Embryonic facial prominence (tissue), 1 donor: ENCODE results near the gene ALPK3.

Experiments used
- DNase-seq: peaks from one replicate; pipeline ENCODE4 v3.0.0-alpha.2; 2016; ENCODE audit errors: extremely low spot score

ALPK3 gene

DNA sequence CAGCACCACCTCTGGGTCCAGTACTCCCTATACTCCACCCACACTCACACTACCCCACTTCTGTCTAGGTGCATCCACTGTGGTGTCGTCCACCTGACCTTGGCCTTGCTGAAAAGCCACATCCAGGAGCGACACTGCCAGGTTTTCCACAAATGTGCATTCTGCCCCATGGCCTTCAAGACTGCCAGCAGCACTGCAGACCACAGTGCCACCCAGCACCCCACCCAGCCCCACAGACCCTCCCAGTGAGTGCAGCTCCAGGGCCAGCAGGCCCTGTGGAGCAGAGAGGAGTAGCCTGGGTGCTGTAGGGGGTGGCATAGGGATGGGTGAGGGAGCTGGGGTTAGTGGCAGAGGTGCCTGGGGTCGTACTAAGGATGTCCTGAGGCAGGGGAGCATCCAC, 19.4 kb upstream of the ALPK3 start:
- DNase-seq = no peak

DNA sequence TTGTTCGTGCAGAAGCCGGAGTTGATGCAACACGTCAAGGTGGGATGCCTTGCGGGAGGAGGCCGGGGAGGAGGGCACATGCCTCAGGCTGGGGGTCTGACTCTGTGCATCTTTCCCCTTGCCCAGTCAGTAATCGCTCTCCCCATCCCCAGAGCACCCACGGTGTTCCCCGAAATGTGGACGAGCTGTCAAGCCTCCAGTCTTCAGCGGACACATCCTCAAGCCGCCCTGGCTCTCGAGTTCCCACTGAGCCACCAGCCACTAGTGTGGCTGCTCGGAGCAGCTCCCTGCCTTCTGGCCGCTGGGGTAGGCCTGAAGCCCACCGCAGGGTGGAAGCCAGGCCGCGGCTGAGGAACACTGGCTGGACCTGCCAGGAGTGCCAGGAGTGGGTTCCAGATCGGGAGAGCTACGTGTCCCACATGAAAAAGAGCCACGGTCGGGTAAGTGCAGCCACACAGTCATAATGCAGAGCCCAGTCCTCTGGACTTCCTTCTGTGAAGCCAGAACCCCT, 18.7 kb upstream of the ALPK3 start:
- DNase-seq = no peak

DNA sequence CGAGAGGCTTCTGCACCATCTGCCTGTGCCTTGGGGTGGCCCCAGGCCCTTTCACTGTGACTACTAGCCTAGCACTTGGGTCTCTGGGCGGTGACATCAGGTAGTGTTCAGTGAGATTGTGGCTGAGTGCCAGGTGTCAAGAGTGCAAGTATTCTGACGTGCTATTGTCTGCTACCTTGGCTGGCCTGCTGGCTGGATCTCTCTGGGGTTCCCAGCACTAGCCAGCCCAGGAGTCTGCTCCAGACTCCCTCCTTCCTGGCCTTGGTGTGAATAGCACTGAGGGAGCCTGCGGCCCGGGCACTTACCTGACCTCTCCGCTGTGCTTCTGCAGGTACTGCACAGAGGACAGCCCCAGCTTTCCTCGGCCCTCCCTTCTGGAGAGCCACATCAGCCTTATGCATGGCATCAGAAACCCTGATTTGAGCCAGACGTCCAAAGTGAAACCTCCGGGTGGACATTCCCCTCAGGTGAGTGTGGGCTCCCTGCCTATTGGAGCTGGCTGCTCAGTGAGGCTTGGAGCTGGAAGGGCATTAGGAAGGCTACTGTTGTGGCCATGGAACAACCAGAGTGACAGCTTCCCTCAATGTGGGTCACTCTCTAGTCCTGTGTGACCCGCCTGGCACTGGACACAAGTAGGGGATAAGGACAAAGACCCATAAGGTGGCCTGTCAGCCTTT, 17.5 kb upstream of the ALPK3 start:
- no peak for DNase-seq

DNA sequence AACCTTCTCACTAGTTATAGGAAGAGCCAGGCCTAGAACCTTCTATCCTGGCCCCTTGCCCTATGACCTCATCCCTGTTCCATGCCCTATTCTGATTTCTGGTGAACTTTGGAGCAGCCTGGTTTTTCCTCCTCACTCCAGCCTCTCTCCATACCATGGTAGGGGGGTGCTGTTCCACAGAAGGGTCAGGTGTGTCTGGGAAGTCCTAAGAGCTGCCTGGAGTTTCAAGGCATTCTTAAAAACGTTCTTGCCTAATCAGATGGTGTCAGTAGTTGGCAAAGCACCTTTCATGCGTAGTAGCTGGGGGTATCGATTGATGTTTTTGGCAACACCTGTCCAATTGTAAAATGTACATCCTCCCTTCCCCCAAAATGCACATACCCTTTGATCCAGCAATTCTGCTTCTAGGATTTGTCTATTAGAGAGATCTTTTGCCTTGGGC, 16.8 kb upstream of the ALPK3 start:
- no peak for DNase-seq

DNA sequence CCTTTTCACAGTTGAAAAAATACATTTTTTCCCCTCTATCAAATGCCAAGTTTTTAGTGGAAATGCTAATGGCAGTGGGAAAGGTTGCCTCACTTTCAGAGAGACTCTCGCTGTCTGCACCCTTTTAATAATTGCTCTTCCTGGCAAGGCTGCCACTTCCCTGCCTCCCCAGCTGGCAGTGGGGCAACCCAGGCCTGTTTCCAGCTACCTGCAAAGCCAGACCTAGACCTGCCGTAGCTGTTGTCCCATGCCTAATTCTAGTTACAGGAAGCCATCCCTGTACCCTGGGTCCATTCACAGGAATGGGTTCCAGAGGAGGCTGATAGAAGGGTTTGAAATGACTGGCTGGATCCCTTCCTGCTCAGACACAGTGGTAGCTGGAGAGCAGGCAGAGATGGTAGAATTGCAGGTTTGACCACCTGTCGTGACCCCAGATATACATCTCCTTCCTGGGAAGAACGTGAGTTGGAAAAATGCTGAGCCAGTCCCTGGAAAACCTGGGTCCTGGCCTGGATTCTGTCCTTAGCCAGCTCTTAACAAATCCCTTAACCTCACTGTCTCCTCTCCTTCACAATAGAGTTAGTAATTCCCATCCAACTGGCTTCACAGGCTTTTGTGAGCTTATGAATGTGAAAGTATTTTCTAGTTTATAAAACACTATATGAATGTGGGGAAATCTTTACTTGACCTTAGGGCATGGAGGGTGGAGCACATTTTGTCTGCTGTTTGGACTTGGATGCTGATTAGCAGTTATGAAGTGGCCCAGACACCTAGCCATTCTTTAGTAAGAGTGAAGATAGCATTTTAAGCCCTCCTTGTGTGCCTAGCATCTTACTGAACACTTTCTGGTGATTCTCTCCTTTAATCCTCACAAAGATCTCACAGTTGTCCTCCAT, 12.9 kb upstream of the ALPK3 start:
- no peak for DNase-seq

DNA sequence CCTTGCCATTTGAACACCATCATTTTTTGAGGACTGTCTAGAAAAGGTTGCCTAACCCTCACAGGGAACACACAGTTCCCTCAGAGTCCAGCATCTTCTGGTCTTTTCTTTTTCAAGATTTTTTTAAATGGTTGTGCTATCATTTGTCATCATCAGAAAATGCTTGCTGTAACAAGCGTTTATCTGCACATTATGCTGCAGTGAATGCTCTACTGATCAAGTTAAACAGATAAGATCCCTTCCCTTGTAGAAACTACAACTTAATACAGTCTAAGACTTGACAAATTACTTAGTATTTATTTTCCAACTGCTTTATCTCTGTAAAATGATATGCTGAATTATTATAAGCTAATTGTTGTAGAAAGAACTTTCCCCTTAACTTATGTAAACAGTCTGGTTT, 11.9 kb upstream of the ALPK3 start:
- no peak for DNase-seq

DNA sequence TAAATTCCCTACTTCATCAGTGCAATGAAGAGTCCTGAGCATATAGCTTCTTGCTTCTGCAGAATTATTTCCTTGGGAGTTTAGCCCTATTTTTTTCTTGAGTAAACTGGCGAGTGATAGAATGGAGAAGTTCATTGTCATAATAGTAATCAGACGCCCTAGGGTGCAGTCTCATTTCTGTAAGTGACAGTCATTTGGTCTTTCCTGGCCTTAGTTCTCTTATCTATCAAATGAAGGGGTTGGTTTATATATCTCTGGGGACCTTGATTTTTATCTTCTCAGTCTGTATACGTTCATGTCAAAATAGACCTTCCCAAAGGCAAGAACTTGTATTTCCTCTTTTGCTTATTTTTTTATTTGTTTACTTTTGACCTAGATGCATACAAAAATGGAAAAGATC, 9.9 kb upstream of the ALPK3 start:
- no peak for DNase-seq

DNA sequence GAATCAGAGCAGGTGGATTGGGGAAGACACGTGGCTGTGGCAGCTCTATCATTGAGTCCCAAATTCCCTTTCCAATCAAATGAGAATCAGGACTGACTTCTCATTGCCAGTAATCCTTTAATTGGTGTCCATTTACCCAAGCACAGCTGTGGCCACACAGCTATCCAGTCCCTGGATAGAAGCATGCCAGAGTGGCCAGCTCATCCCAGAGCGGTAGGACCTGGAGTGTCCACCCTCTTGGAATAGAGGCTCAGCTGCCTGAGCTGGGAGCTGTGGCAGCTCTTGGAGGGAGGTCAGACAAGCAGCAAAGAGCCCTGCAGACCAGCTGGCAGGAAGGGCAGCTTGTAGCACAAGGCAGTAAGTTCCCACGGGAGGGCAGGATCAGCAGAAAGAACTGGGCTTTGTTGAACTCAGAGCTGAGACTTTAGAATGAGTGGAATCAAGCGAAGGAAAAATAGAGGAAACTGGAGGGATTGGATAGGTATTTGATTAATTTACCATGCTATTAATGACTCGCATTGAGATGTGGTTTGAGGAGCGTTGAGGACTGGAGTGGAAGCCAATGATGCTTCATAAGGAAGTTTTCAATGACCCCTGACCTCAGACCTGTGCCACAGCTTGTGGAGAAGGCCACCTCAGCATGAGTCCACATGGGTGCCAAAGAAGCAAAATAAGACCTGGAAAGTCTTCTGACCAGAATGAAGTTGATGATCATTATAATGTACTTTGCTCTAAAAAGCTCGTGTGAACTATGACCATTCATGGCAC, 6.9 kb upstream of the ALPK3 start:
- DNase-seq = no peak

DNA sequence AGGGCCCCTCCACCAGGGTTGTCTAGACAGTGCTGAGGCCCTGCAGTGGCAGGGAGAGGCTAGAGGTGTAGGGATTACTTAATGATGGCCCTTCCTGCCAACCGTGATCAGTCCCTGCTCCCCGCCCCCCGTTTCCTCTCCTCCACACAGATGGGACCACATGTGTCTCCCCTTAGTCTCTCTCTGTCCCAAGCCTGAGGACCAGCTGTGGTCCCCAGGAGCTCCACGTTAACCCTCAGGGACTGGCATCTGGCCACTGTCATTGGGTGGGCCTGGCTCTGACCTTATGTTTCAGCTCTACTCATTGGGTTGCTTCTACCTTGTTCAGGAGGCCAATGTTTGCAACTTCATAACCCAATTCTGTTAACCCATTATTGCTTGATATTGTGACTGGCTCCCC, 6.0 kb upstream of the ALPK3 start:
- DNase-seq = no peak

DNA sequence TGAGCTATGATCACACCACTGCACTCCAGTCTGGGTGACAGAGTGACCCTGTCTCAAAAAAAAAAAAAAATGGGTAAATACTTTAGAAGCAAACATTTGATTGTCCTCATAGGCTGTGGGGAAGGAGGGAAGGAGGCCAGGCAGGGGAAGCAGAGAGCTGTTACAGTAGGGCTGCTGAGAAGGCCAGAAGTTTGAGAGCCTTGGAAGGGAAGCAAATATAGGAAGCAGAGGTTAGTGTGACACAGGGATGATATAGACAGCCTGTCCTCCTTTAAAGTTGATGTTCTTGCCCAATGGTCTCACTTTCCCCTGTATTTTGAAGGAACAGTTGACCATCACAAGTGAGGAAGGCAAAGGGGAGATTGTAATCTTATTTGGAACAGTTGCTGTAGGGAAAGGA, 5.3 kb upstream of the ALPK3 start:
- no peak for DNase-seq

DNA sequence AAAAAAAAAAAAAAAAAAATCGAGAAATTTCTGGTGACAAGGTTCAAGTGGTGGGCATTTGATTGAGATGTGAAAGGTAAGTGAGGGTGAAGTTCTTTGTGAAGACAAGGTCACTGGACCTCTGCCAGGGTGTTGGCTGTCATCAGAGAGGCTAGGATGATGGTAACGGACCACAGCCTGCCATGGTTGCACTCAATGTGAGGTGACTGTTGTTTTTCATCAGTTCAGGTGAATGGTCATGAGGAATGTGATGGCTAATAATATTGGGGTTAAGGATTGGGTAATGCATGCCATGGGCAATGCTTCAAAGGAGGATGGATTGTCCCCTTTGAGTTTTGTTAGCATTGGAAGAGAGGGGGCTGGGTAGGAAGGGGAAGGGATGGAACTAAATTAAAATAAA, 4.3 kb upstream of the ALPK3 start:
- no peak for DNase-seq

DNA sequence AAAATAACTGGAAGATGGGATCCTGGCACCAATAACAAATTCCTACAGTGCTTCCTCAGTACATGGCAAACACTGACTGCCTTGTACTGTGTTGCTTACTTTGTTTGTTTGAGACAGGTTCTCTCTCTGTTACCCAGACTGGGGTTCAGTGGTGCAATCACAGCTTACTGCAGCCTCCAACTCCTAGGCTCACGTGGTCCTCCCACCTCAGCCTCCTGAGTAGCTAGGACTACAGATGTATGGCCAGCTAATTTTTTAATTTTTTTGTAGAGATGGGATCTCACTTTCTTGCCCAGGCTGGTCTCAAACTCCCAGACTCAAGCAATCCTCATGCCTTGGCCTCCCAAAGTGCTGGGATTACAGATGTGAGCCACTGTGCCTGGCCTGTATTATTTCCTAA, 3.7 kb upstream of the ALPK3 start:
- DNase-seq = no peak

DNA sequence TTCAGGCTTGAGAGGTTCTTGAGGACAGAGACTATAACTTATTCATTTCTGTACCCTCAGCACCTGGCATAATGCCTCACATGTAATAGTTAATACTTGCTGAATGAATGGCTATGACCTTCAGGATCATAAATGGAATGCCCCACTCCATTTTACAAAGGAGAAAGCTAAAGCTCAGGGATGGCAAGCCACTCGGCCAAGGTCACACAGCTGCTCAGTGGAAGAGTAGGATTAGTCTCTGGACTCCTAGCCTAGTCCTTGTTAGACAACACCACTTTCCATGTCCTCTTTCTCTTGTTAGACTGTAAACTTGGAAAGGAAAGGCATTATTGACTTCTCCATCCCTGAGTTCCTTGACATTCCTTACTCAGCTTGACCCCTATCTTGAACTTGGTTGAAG, 3.2 kb upstream of the ALPK3 start:
- DNase-seq = no peak

DNA sequence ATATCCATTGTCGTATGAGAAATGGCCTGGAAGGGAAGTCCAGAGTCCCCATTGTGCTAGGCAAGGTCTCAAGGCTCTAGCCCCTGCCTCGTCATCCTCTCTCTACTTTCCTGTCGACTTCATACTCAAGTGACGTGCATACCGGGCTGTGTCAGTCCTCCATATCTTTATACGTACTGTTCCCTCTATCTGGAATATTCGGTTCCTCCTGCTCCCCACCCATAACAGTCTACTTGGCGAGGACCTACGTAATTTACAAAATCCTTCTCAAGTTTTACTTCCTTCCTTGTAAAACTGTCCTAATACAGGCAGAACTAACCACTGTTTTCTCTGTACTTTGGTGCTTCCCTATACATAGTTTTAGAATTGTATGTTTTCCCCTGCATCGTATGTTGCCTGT, 2.2 kb upstream of the ALPK3 start:
- no peak for DNase-seq

DNA sequence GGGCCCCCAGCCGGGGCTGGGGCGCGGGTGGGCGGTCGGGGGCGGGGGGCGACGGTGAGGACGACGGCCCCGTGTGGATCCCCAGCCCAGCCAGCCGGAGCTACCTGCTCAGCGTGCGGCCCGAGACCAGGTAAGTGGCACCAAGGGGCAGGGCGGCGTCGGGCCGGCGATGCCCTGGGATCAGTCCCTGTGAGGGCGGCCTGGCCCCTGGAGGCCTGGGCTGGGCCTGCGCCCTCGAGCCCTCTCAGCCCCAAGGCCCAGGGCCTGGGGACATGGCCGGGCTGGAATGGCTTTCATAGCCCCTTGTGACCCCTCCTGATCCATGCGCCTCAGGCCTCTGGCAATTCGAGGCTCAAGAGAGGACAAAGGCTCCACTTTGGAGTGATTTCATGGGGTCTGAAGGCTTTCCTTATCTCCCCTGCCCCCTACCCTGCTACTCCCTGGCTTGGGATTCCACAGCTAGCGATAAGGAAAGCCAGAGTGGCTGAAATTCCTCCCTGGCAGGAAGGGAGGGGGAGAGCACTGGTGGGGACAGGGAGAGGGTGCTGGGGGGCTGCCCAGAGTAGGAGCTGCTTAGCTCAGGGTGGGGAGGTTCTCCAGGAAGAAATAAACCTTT, 418 bp downstream of the ALPK3 start:
- no peak for DNase-seq

DNA sequence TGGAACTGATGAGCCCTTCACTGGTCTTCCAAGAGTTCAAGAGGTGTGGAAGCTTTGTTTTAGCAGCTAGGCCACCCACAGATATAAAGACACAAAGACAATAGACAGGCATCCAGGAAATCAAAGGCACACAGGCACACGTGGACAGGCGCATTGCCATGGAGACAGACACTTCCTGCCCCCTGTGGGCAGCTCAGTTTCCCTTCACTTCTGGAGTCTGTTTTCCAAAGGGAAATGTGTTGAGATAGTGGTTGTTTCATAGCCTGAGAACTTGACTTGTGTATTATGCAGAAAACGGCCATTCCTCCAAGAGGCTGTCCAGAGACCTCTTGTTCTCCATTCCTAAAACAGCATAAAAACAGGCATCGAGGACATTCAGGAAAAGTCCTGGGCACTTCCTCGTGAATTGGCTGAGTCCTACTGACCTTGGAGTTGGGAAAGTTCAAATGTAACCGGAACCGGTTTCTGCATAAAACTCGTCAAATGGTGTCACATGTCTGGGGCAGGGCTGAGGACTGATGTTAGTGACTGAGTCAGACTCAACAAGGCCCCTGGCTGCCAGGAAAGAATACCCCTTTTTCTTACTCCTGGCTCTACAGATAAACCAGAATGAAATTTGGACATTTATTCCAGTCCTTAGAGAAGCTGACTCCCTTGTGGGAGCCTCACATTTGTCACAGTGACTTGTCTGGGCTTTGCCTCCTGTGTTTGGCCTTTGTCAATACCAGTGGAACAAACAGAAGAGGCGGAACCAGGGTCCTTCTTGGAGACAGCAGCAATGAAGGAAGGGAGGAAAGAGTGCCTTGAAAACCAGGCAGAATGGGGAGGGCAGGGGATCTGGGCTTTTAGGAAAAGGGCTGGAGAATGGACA, 1.3 kb downstream of the ALPK3 start:
- DNase-seq = no peak

DNA sequence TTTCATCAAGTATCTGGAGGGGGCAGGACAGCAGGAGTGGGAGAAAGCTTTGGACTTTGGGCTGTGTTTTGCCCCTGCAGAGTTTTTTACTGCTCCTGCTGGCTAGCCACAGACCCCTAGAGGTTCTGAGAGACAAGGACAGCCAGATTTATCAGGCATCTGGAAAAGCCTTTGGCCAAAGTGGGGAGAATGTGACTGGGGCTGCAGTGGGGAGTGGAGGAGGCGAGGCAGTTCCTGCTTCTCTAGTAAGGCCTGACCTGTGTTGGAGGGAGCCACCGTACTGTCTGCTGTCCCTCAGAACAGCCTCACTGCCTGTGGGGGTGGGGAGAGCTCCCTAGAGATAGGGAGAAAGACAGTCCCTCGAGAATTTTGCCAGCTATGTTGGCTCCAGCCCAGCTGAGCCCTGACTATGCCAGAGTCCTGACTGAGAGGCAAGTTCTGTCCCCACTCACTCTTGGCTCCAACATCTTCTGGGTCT, 2.2 kb downstream of the ALPK3 start:
- no peak for DNase-seq

DNA sequence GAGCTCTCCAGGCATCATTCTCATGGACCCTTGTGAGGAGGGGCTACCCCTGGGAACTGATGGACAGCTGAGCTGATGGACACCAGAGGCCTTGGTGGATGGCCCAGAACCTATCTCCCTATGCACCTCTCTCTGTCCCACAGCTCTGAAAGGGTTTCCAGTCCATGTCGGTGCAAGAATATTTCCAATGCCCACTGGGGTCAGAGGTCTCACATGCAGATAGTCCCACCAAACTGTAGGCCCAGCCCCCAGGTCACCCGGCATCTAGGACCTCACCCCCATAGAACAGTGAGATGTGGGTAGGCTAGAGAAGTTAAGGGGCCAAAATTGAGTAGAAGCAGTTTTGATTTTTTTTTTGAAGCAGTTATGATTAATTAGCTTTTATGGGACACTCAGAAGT, 2.6 kb downstream of the ALPK3 start:
- no peak for DNase-seq

DNA sequence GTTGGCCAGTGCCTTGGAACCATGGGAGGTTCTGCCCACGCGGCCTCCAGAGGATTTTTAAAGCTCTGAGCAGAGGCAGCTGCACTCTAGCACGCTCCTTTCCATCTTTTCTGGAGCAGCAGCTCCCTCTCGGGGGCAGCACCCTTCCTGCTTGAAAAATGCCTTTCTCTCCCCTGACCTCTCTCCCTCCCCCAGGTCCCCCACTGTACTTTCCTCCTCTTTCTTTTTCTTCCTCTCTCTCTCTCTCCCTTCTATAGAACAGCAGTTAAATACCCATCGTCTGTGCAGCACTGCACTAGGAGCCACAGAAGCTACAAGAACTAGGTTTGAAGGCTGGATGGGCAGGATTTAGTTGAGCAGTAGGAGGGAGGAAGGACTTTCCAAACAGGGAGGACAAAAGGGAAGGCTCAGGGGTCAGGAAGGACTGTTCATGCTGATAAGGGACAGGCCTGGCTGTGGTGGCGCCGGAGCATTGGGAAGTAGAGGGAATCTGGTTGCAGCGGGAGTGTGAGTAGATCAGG, 4.4 kb downstream of the ALPK3 start:
- no peak for DNase-seq

DNA sequence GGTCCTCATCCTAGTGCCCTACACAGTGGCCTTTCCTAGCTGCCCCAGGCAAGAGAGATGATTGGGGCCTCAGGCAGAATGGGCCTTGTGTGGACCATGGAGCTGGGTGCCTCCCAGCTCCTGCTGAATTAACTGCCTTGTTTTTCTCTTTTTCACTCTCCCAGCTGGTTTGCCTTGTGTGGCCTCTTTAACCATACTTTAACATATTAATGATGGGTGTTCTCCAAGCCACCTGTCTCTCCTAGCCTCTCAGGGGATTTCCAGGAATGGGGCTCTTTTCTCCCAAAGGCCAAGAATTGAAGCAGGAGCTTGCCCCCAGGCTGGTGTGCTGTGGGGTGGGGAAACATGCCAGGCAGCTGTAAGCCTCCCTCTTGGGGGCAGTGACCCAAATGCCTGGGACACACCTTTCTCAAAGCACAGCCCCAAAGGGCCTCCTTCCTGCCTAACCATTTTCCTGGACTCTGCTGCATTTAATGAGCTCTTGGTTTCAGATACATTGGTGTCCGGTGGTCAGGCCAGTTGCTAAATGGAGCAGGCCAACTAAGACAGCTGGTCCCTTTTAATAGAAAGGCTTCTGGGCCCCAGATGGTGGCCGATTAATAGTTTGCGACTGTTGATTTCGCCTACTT, 5.6 kb downstream of the ALPK3 start:
- DNase-seq = no peak
